NCI-H2081 treated with DMSO at 0.1 percent for 48 hours (cell line): ENCODE results near the gene DNAJB7.
A peak's percentile ranks its signal among the peaks of the same experiment; 100 is the strongest.
"Not testable (repeated sequence)": the region's sequence is repeated elsewhere in the genome, so short reads cannot be mapped to it uniquely, and the experiment has no call there.

Experiments used
- DNase-seq: peaks from one replicate; lab custom pipeline; 2025; lab: John Stamatoyannopoulos, UW

The DNAJB7 gene

GRCh38 chr22:40862013-40862412 is at the start of gene DNAJB7:
DNAJB7 (minus strand) TSS chr22:40862113; CDS start chr22:40861994, 119 bp downstream.
- no peak for DNase-seq

- DNase-seq, result no peak
These were observed 47.0 kb upstream of the DNAJB7 start for GRCh38 chr22:40908895-40909294.

- DNase-seq, result no peak
These were observed 42.2 kb upstream of the DNAJB7 start for GRCh38 chr22:40904101-40904500.

- DNase-seq, result peak; percentile 9
These were observed 37.0 kb upstream of the DNAJB7 start for GRCh38 chr22:40898850-40899357.

GRCh38 chr22:40894417-40894816 is 32.5 kb upstream of the DNAJB7 start:
- DNase-seq, result no peak

- DNase-seq, result no peak
These were observed 29.0 kb upstream of the DNAJB7 start for GRCh38 chr22:40890881-40891280.

DNA sequence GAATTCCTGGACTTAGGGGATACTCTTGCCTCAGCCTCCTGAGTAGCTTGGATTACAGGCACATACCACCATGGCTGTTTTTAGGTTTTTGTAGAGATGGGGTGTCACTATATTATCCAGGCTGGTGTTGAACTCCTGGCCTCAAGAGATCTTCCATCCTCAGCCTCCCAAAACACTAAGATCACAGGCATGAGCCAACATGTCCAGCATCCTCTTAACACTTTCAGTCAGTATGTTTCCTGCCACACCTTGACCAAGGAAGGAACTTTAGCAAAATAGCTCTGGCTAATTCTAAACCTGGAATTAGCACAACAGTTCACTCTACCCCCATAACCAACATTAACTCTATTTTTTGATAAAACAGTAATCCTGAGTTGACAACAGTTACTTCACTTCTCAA is 27.2 kb upstream of the DNAJB7 start:
- DNase-seq, result no peak

GRCh38 chr22:40878922-40879321 is 17.0 kb upstream of the DNAJB7 start:
- no peak for DNase-seq

GRCh38 chr22:40877488-40877887 is 15.6 kb upstream of the DNAJB7 start:
- DNase-seq, result no peak

- no peak for DNase-seq
These were observed 15.0 kb upstream of the DNAJB7 start for GRCh38 chr22:40876907-40877306.

DNA sequence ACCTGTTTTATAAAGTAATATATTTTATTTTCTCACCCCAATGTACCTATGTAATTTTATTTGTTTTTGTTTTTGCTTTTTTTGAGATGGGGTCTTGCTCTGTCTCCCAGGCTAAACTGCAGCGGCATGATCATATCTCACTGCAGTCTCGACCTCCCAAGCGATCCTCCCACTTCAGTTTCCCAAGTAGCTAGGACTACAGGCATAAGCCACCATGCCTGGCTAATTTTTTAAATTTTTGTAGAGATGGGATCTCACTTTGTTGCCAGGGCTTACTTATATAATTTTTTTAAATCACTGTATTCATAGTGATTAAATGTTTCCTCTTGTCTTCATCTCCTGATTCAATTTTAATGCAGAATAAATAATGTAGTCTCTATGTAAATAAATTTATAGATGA is 13.2 kb upstream of the DNAJB7 start:
- DNase-seq, result no peak

DNA sequence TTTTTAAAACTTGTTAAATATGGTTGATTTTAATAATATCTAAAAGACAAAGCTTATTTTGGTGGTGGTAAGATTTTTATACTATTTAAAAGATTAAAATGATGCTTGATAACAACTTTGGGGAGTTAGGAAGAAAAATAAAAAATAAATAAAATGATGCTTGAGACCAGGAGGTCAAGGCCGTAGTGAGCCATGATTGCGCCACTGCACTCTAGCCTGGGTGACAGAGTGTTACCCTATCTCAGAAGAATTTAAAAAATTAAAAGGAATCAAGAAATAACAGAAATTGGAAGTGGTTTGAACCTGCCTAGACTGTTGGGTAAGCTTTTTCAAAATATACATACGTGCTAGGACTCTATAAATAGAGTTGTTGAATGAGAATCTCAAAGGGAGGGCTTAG is 12.1 kb upstream of the DNAJB7 start:
- DNase-seq, result no peak

GRCh38 chr22:40868379-40868778 is 6.5 kb upstream of the DNAJB7 start:
- not testable (repeated sequence) for DNase-seq

DNA sequence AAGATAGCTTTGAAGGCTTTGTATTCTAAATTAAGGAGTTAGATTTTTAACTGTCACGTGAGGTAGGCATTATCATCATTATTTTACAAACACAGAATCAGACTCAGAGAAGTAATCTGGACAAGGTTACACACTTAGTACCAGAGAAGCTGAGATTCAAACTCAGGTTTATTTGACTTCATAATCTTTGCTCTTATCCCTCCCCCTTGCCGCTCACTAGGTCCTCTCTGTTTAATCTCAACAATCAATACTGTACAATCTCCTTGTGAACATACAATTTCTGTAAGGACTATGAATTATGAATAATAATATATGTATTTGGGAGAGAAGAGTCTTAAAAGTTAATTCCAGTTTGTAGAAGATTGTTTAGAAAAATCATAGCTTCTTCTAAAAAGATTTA is 5.2 kb upstream of the DNAJB7 start:
- no peak for DNase-seq

- no peak for DNase-seq
These were observed 624 bp upstream of the DNAJB7 start for GRCh38 chr22:40862537-40862936.

- no peak for DNase-seq
These were observed 4.5 kb downstream of the DNAJB7 start for GRCh38 chr22:40857309-40857855.

GRCh38 chr22:40856513-40857308 is 5.2 kb downstream of the DNAJB7 start, which contains the start of the genes ST13 and XPNPEP3:
ST13 (minus strand) TSS chr22:40856639; CDS start chr22:40856540, 99 bp downstream.
XPNPEP3 (plus strand) TSS chr22:40857148; CDS start chr22:40857182, 34 bp downstream.
- DNase-seq, result peak; percentile 67

GRCh38 chr22:40855979-40856512 is 5.9 kb downstream of the DNAJB7 start:
- DNase-seq, result no peak

DNA sequence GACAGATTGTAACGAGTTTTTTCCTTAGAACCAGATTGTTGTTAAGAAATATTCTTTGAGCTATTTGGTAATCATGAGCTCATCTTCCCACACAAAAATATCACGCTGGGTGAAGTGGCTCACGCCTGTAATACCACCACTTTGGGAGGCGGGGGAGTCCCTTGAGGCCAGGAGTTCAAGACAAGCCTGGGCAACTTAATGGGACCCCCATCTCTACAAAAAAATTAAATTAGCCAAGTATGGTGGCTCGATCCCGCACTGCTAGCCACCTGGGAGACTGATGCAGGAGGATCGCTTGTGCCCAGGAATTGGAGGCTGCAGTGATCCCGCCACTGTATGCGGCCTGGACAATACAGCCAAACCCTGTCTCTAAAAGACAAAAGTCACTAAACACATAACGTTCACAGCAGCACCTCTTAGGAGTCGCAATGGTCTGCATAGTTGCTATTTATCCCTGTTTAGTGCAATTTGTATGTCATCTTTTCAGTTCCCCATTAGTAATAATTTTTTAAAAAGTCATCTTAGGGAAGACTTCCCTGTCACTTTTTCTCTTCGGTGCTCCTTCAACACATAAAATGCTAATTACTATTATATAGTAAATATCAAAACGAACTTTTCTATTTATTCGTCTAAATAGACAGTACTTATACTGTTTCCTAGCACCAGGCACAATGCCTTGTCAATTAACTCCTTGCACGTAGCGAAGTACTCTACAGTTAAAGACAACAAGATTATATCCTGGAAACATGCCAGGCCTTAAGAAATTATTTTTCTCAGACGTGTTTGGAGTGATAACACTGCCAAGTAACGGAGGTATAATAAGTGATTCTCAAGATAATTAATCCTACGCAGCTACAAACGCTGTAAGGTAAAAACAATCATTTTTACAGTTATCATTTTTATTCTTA is 6.6 kb downstream of the DNAJB7 start:
- DNase-seq, result no peak

- DNase-seq, result no peak
These were observed 8.0 kb downstream of the DNAJB7 start for GRCh38 chr22:40853961-40854360.

- no peak for DNase-seq
These were observed 8.6 kb downstream of the DNAJB7 start for GRCh38 chr22:40853333-40853732.

DNA sequence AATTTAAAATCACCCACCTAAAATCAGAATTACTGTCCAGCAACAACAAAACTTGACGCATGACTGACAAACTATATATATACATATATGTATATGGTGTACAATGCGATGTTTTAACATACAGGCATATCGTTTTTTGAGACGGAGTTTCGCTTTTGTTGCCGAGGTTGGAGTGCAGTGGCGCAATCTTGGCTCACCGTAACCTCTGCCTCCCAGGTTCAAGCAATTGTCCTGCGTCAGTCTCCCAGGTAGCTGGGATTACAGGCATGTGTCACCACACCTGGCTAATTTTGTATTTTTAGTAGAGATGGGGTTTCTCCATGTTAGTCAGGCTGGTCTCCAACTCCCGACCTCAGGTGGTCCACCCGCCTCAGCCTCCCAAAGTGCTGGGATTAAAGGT is 16.1 kb downstream of the DNAJB7 start:
- DNase-seq, result not testable (repeated sequence)
